ENCODE results near the gene MRGPRD.

- TF ChIP-seq CTCF (IDR thresholded peaks at IDR 0.05) (no peak), POLR2AphosphoS5 (IDR thresholded peaks at IDR 0.05) (no peak), EP300 (IDR thresholded peaks at IDR 0.05) (no peak)
Measured at GRCh38 chr11:68933605-68934320, 47.0 kb downstream of the MRGPRD start.

Measured in stomach (tissue), 4 donors.